ENCODE results near the gene SPPL2B.

DNA sequence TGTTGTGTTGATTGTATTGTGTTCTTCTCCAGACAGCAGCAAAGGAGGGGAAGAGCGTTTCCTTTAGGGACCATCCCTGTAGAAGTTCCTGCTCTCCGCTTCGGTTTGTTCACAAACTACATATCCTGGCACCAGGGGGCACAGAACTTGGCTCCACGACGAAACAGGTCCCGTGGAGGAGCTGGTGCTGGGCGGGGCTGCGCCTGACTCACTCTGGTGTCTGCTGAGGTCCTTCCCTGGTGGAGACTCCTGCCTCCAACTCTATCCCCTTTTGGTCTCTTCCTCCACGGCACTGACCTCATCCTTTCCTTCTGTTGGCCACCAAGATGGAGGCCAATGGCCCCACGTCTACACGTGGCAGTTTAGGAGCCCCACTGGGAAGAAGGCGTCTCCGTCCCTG is 46.3 kb downstream of the SPPL2B start:
- TF ChIP-seq, protein P1, sequence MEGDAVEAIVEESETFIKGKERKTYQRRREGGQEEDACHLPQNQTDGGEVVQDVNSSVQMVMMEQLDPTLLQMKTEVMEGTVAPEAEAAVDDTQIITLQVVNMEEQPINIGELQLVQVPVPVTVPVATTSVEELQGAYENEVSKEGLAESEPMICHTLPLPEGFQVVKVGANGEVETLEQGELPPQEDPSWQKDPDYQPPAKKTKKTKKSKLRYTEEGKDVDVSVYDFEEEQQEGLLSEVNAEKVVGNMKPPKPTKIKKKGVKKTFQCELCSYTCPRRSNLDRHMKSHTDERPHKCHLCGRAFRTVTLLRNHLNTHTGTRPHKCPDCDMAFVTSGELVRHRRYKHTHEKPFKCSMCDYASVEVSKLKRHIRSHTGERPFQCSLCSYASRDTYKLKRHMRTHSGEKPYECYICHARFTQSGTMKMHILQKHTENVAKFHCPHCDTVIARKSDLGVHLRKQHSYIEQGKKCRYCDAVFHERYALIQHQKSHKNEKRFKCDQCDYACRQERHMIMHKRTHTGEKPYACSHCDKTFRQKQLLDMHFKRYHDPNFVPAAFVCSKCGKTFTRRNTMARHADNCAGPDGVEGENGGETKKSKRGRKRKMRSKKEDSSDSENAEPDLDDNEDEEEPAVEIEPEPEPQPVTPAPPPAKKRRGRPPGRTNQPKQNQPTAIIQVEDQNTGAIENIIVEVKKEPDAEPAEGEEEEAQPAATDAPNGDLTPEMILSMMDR (conservative IDR thresholded peaks at IDR 0.05; ENCODE audit: low read depth in 2 of 2), result no peak
- TF ChIP-seq EZH2 (IDR thresholded peaks at IDR 0.05; ENCODE audit: low read depth, unreplicated experiment), result no peak
- TF ChIP-seq POLR2AphosphoS5 (IDR thresholded peaks at IDR 0.05; ENCODE audit: low read depth), result no peak
- no peak for TF ChIP-seq CREB1 (CRISPR knock-in tag; IDR thresholded peaks at IDR 0.05; ENCODE audit: low read depth)
- no peak for TF ChIP-seq EZH2phosphoT487 (IDR thresholded peaks at IDR 0.05; ENCODE audit: unreplicated experiment)
- TF ChIP-seq, protein P2, sequence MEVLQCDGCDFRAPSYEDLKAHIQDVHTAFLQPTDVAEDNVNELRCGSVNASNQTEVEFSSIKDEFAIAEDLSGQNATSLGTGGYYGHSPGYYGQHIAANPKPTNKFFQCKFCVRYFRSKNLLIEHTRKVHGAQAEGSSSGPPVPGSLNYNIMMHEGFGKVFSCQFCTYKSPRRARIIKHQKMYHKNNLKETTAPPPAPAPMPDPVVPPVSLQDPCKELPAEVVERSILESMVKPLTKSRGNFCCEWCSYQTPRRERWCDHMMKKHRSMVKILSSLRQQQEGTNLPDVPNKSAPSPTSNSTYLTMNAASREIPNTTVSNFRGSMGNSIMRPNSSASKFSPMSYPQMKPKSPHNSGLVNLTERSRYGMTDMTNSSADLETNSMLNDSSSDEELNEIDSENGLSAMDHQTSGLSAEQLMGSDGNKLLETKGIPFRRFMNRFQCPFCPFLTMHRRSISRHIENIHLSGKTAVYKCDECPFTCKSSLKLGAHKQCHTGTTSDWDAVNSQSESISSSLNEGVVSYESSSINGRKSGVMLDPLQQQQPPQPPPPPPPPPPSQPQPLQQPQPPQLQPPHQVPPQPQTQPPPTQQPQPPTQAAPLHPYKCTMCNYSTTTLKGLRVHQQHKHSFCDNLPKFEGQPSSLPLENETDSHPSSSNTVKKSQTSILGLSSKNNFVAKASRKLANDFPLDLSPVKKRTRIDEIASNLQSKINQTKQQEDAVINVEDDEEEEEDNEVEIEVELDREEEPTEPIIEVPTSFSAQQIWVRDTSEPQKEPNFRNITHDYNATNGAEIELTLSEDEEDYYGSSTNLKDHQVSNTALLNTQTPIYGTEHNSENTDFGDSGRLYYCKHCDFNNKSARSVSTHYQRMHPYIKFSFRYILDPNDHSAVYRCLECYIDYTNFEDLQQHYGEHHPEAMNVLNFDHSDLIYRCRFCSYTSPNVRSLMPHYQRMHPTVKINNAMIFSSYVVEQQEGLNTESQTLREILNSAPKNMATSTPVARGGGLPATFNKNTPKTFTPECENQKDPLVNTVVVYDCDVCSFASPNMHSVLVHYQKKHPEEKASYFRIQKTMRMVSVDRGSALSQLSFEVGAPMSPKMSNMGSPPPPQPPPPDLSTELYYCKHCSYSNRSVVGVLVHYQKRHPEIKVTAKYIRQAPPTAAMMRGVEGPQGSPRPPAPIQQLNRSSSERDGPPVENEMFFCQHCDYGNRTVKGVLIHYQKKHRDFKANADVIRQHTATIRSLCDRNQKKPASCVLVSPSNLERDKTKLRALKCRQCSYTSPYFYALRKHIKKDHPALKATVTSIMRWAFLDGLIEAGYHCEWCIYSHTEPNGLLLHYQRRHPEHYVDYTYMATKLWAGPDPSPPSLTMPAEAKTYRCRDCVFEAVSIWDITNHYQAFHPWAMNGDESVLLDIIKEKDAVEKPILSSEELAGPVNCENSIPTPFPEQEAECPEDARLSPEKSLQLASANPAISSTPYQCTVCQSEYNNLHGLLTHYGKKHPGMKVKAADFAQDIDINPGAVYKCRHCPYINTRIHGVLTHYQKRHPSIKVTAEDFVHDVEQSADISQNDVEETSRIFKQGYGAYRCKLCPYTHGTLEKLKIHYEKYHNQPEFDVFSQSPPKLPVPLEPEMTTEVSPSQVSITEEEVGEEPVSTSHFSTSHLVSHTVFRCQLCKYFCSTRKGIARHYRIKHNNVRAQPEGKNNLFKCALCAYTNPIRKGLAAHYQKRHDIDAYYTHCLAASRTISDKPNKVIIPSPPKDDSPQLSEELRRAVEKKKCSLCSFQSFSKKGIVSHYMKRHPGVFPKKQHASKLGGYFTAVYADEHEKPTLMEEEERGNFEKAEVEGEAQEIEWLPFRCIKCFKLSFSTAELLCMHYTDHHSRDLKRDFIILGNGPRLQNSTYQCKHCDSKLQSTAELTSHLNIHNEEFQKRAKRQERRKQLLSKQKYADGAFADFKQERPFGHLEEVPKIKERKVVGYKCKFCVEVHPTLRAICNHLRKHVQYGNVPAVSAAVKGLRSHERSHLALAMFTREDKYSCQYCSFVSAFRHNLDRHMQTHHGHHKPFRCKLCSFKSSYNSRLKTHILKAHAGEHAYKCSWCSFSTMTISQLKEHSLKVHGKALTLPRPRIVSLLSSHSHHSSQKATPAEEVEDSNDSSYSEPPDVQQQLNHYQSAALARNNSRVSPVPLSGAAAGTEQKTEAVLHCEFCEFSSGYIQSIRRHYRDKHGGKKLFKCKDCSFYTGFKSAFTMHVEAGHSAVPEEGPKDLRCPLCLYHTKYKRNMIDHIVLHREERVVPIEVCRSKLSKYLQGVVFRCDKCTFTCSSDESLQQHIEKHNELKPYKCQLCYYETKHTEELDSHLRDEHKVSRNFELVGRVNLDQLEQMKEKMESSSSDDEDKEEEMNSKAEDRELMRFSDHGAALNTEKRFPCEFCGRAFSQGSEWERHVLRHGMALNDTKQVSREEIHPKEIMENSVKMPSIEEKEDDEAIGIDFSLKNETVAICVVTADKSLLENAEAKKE (CRISPR knock-in tag; IDR thresholded peaks at IDR 0.05), result no peak
- TF ChIP-seq, protein P3, sequence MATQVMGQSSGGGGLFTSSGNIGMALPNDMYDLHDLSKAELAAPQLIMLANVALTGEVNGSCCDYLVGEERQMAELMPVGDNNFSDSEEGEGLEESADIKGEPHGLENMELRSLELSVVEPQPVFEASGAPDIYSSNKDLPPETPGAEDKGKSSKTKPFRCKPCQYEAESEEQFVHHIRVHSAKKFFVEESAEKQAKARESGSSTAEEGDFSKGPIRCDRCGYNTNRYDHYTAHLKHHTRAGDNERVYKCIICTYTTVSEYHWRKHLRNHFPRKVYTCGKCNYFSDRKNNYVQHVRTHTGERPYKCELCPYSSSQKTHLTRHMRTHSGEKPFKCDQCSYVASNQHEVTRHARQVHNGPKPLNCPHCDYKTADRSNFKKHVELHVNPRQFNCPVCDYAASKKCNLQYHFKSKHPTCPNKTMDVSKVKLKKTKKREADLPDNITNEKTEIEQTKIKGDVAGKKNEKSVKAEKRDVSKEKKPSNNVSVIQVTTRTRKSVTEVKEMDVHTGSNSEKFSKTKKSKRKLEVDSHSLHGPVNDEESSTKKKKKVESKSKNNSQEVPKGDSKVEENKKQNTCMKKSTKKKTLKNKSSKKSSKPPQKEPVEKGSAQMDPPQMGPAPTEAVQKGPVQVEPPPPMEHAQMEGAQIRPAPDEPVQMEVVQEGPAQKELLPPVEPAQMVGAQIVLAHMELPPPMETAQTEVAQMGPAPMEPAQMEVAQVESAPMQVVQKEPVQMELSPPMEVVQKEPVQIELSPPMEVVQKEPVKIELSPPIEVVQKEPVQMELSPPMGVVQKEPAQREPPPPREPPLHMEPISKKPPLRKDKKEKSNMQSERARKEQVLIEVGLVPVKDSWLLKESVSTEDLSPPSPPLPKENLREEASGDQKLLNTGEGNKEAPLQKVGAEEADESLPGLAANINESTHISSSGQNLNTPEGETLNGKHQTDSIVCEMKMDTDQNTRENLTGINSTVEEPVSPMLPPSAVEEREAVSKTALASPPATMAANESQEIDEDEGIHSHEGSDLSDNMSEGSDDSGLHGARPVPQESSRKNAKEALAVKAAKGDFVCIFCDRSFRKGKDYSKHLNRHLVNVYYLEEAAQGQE (IDR thresholded peaks at IDR 0.05; ENCODE audit: unreplicated experiment), result no peak
- no peak for TF ChIP-seq NANOG (IDR thresholded peaks at IDR 0.05; ENCODE audit: borderline replicate concordance)
- TF ChIP-seq ZNF114 (CRISPR knock-in tag; IDR thresholded peaks at IDR 0.05), result no peak
- no peak for TF ChIP-seq ZNF331 (CRISPR knock-in tag; IDR thresholded peaks at IDR 0.05; ENCODE audit: low read depth)
- no peak for TF ChIP-seq STAT1 (IDR thresholded peaks at IDR 0.05; ENCODE audit: unreplicated experiment)
